Endothelial cell of hepatic sinusoid (primary cell): ENCODE results near the gene ZNF37A.
"Not testable (repeated sequence)": the region's sequence is repeated elsewhere in the genome, so short reads cannot be mapped to it uniquely, and the experiment has no call there.

Source experiments
- in situ Hi-C: cut with HindIII; loops from 2 replicates; pipeline ENCODE4 v1.10.0; 2017; ENCODE audit warnings: low sequenced_read_pairs

The ZNF37A gene

GRCh38 chr10:38094158-38094926 lies at the start of gene ZNF37A:
Gene ZNF37A (plus strand): TSS chr10:38094337. CDS start chr10:38096618, 2,281 bp downstream.
- in situ Hi-C loops, result no loop called here

DNA sequence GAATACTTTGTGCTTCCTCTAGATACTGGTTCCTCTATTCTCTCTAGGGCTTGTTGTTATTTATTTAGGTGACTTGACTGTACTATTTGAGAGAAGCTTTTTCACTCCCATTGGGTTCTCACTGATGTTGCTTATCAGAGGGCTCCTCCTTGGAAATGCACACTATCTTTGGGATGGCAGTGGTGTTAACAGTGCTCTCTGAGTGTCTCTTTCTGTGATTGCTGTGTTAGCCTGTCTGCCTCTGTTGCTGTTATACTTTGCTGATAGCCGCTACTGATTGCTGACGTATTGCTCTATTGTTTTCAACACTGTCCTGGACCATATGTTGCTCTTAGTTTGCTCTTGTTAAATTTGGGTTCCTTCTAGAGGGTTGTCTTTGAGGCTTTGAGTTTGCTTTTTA lies 49.0 kb upstream of the ZNF37A start:
- in situ Hi-C loops, result no loop called here

GRCh38 chr10:38047666-38048065 lies 46.5 kb upstream of the ZNF37A start:
- in situ Hi-C loops, result no loop called here

DNA sequence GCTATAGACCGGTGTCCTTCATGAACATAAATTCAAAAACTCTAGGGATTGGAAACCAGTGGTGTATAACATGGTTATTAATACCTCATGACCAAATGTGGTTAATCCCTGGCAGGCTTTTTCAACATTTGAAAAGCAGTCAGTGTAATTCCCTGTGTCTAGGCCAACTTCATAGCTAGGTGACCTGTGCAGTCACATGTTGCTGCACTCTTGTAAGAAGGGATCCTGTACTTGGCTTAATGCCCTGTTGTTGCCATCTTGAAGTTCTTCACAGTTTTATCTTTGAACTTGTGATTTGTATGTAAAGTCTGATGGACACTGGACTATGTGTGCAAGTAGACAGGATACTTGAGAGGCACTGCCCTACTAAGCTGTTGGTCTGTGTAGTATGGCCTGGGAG lies 43.9 kb upstream of the ZNF37A start:
- in situ Hi-C loops, result no loop called here

DNA sequence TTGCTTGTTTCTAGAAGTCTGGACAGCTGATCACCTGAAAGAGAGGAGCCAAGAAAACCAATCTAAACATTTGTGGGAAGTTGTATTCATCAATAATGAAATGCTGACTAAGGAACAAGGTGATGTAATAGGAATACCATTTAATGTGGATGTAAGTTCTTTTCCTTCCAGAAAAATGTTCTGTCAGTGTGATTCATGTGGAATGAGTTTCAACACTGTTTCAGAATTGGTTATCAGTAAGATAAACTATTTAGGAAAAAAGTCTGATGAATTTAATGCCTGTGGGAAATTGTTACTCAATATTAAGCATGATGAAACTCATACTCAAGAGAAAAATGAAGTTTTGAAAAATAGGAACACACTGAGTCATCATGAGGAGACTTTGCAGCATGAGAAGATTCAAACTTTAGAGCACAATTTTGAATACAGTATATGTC lies 39.8 kb upstream of the ZNF37A start:
- in situ Hi-C loops, result no loop called here

- in situ Hi-C loops, result not testable (repeated sequence)
Observed at GRCh38 chr10:38055274-38055894, 38.8 kb upstream of the ZNF37A start.

DNA sequence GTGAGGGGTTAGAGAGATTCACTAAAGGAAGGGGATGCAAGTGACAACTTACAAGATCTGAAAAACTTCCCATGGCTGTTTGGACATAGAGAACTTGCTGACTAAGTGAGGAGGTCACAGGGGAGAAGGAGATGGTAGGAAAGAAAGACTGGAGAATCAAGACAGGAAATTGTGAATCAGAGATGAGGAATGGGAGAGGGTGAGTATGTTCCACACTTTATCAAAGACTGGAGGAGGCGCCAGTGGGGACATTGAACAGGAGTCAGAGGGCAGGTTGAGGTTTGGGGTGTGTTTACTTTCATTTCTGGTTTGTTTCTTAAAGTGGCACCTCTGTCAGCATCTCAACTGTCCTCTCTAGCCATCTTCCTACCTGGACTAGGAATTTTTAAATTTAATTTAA lies 24.5 kb upstream of the ZNF37A start:
- in situ Hi-C loops, result not testable (repeated sequence)

GRCh38 chr10:38070501-38070900 lies 23.6 kb upstream of the ZNF37A start:
- in situ Hi-C loops, result no loop called here

- in situ Hi-C loops, result no loop called here
Observed at GRCh38 chr10:38072552-38072951, 21.6 kb upstream of the ZNF37A start.

DNA sequence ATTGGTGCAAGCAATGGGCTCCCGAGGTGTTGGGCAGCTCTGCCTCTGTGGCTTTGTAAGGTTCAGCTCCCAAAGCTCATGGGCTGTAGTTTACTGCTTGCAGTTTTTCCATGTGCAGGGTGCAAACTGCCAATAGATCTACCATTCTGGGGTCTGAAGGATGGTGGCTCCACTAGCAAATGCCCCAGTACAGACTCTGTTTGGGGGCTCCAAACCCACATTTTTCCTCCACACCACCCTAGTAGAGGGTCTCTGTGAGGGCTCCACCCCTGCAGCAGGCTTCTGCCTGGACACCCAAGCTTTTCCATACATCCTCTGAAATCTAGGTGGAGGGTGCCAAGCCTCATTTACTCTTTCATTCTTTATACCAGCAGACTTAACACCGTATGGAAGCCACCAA lies 17.4 kb upstream of the ZNF37A start:
- in situ Hi-C loops, result no loop called here

DNA sequence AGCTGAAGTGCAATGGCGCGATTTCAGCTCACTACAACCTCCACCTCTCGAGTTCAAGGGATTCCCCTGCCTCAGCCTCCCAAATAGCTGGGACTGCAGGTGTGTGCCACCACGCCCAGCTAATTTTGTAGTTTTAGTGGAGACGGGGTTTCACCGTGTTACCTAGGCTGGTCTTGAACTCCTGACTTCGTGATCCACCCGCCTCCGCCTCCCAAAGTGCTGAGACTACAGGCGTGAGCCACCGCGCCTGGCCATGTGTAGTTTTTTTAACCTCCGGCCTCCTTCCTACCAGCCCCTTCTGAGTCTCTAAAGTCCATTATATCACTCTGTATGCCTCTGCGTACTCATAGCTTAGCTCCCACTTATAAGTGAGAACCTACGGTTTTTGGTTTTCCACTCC lies 819 bp upstream of the ZNF37A start:
- in situ Hi-C loops, result not testable (repeated sequence)

GRCh38 chr10:38093816-38094157 lies 350 bp upstream of the ZNF37A start:
- in situ Hi-C loops, result no loop called here

DNA sequence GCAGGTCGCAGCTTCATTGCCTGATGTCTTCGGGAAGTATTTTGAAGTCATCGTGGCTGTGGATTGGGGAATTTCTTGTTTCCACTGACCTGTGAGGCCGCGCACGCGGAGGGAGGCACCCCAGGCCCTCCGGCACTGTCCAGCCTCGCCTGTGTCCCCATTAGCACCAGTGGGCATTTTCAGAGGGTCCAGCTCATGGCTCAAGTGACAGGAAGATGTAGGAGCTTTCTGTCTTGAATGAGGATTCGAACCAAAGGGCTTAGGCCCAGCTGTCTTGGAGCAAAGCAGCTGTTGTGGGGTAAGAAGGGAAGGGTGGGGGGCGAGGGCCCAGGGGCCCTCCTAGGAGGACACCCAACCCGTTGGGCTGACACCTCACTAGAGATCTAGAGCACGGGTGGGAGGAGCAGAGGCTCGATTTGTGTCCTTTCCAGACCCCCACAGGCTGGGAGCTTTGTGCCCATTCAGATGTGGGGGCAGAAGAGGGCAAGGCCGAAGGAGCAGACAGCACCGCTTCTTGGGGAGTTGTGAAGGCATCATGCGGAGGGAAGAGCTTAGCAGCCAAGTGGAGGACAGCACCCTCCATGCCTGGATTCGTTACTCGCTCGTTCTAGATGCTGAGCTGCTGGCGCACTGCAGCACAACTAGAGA lies 914 bp downstream of the ZNF37A start:
- in situ Hi-C loops, result no loop called here

- in situ Hi-C loops, result no loop called here
Observed at GRCh38 chr10:38102880-38103279, 8.7 kb downstream of the ZNF37A start.

DNA sequence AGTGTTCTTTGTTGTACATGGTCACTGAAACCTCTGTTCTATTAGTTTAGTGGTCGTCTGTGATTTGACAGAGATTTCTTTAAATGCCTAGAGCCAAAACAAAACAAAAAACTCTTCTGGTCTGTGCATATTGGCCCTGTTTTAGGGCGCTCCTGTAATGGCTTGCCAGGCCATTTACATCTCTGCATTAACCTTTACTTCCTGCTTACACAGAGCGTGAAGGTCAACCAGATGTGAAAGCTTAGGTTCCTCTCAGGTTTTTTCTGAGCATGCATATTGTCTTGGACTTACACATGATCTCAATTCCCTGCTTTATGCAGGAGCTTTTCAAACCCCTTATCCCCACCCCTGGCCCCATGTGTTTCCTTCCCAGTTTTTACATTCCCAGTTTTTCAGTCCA lies 9.6 kb downstream of the ZNF37A start:
- in situ Hi-C loops, result no loop called here

GRCh38 chr10:38112159-38112558 lies 18.0 kb downstream of the ZNF37A start:
- in situ Hi-C loops, result no loop called here

GRCh38 chr10:38118072-38118807 lies 24.1 kb downstream of the ZNF37A start:
- in situ Hi-C loops, result no loop called here

DNA sequence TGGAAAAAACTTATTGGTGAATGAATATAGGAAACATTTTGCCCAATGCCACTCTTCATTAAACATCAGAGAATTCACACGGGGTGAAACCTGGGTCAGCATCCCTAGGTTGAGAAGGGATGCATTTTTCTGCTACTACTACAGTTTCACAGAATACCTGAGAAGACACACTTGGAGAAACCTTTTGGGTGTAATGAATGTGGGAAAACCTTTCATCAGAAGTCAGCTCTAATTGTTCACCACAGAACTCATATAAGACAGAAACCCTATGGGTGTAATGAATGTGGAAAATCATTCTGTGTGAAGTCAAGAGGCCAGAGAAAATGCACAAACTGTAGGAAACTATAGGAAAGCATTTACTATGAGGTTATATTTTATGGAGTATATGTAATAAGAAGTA lies 24.9 kb downstream of the ZNF37A start:
- in situ Hi-C loops, result no loop called here

GRCh38 chr10:38127812-38128211 lies 33.7 kb downstream of the ZNF37A start:
- in situ Hi-C loops, result no loop called here

- in situ Hi-C loops, result no loop called here
Observed at GRCh38 chr10:38143587-38143986, 49.5 kb downstream of the ZNF37A start.

DNA sequence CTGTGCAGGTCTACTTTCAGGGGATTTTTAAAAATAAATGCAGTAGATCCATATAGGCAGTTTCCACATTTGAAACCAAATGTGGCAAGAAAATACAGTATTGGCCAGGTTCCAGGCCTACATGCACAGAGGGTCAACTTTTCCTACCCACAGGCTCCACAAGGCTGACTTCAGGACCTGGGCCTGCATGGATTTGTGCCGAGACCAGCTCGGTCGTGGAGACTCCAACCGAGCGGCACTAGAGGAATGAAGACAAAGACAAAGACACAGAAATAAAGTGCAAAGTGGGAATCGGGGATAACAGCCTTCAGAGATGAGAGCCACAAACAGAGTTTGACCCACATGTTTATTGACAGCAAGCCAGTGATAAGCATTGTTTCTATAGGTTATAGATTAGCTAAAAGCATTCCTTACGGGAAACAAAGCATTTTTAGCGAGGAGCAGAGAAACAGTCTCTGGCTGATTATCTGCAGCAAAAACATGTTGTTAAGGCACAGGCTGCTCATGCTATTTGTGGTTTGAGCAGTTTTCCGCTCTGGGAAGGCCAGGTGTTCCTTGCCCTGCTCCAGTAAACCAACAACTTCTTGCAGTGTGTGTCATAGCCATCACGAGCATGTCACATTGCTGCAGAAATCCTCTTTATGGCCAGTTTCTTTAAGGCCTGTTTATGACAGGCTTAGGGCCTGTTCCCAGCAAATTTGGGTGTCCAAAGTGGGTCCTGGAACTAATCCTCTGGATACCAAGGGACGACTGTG lies 52.6 kb downstream of the ZNF37A start:
- in situ Hi-C loops, result no loop called here
